Measurements from ENCODE around the gene SEMA3B.

DNA sequence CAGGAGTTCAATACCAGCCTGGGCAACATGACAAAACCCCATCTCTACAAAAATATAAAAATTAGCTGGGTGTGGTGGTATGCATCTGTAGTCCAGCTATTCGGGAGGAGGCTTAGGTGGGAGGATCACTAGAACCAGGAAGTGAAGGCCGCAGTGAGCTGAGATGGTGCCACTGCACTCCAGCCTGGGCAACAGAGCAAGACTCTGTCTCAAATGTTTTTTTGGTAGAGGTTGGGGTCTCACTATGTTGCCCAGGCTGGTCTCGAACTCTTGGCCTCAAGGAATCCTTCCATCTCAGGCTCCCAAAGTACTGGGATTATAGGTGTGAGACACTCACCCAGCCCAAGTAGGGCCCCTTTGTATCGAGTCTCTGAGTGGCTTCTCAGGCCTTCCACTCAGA, 25.1 kb downstream of the SEMA3B start:
- TF ChIP-seq, protein P1, sequence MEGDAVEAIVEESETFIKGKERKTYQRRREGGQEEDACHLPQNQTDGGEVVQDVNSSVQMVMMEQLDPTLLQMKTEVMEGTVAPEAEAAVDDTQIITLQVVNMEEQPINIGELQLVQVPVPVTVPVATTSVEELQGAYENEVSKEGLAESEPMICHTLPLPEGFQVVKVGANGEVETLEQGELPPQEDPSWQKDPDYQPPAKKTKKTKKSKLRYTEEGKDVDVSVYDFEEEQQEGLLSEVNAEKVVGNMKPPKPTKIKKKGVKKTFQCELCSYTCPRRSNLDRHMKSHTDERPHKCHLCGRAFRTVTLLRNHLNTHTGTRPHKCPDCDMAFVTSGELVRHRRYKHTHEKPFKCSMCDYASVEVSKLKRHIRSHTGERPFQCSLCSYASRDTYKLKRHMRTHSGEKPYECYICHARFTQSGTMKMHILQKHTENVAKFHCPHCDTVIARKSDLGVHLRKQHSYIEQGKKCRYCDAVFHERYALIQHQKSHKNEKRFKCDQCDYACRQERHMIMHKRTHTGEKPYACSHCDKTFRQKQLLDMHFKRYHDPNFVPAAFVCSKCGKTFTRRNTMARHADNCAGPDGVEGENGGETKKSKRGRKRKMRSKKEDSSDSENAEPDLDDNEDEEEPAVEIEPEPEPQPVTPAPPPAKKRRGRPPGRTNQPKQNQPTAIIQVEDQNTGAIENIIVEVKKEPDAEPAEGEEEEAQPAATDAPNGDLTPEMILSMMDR (IDR thresholded peaks at IDR 0.05; ENCODE audit: low read depth, low read length, poor library complexity, severe bottlenecking), result no peak
- TF ChIP-seq EZH2phosphoT487 (IDR thresholded peaks at IDR 0.05; ENCODE audit: borderline replicate concordance, low read length), result no peak
